Stimulated activated CD4-positive, alpha-beta T cell treated with anti-CD3 and anti-CD28 coated beads, Interleukin-15, amount 100 ng/mL, for 48 hours (primary cell): ENCODE measurements around the gene TDRD5.
"Not testable (repeated sequence)": the region's sequence is repeated elsewhere in the genome, so short reads cannot be mapped to it uniquely, and the experiment has no call there.

ENCODE experiments used
- DNase-seq, 2 donors: peaks; one replicate each; pipeline ENCODE4 v3.0.0-alpha.2; 2020; ENCODE audit warnings: low read depth in 2 of 2

The TDRD5 gene

DNA sequence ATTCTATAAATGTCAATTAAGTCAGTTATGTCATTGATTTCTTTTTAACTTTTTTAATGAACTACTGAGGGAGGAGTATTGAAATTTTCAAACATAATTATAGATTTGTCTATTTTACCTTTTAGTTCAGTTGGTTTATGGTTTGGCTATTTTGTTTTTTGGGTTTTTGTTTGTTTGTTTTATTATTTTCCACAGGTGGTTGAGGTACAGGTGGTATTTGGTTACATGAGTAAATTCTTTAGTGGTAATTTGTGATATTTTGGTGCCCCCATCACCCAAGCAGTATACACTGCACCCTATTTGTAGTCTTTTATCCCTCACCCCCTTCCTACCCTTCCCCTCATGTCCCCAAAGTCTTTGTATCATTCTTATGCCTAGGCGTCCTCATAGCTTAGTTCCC lies 9.5 kb downstream of the TDRD5 start:
- no peak for DNase-seq

- no peak for DNase-seq
Observed at GRCh38 chr1:179612361-179612760, 20.7 kb downstream of the TDRD5 start.

- DNase-seq = no peak
Observed at GRCh38 chr1:179630719-179631118, 39.1 kb downstream of the TDRD5 start.

DNA sequence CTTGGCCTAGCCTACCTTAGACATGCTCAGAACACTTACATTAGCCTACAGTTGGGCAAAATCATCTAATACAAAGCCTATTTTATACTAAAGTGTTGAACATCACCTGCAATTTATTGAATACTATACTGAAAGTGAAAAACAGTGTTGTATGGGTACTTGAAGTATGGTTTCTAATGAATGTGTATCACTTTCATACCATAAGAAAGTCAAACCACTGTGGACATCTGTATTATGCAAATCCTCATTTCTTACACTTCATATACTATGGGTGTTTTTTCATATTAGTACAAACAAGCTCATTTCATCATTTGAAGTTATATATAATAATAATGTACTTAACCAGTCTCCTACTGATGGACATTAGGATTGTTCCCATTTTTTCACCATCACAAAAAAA lies 41.2 kb downstream of the TDRD5 start:
- no peak for DNase-seq

DNA sequence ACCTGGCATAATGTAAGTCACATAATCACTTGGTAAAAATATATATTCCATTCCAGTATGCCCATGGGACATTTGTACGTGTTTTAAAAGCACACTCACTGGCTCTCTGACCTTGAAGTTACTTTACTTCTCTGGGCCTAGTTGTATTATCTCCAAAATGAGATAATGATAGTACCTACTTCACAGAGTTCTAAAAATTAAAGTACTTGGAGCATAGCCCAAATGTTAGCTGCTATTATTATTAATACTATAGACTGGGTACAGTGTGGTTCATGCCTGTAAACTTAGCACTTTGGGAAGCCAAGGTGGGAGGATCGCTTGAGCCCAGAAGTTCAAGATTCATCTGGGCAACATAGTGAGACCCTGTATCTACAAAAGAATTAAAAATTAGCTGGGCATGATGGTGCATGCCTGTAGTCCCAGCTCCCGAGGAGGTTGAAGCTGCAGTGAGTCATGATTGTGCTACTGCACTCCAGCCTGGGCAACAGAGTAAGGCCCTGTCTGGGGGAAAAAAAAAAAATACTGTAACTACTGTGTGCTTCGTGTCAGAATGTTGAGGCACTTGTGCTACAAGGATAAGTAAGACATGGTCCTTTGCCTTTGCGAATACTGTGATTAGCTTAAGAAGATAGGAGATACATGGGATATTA lies 45.7 kb downstream of the TDRD5 start:
- no peak for DNase-seq

- no peak for DNase-seq
Observed at GRCh38 chr1:179661018-179661417, 69.4 kb downstream of the TDRD5 start.

GRCh38 chr1:179663810-179664209 lies 72.2 kb downstream of the TDRD5 start:
- DNase-seq = no peak

- DNase-seq = no peak
Observed at GRCh38 chr1:179677882-179678281, 86.2 kb downstream of the TDRD5 start.

DNA sequence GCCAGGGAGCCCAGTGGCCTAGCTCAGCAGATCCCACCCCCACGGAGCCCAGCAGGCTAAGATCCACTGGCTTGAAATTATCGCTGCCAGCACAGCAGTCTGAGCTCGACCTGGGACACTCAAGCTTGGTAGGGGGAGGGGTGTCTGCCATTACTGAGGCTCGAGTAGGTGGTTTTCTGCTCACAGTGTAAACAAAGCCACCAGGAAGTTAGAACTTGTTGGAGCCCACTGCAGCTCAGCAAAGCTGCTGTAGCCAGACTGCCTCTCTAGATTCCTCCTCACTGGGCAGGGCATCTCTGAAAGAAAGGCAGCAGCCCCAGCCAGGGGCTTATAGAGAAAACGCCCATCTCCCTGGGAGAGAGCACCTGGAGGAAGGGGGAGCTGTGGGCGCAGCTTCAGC lies 102.9 kb downstream of the TDRD5 start:
- not testable (repeated sequence) for DNase-seq

DNA sequence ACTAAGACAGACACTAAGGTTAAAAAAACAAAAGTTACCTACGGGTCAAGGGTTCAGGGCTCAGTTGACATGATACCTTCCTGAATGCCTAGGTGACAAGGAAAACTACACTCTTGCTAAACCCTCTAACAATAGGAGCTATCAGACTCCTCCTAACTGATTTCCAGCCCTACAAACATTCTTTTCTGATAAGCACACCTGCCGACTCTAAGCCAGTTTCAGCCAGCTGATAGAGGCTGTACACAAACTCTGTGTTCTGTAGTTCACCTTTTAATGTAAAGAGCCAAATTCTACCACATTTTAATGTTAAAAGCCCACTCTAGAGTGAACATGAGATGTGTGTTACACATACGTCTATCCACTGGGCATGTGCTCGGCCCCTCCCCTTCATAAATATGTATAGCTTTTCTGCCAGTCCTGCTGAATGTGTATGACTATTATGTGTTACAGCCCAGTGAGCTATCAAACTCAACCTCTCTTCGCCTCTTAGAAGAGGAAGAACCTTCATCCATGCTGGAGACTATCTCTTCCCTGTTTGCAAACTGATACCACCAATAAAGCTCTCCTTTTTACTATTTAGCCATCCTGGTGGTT lies 111.4 kb downstream of the TDRD5 start:
- no peak for DNase-seq

DNA sequence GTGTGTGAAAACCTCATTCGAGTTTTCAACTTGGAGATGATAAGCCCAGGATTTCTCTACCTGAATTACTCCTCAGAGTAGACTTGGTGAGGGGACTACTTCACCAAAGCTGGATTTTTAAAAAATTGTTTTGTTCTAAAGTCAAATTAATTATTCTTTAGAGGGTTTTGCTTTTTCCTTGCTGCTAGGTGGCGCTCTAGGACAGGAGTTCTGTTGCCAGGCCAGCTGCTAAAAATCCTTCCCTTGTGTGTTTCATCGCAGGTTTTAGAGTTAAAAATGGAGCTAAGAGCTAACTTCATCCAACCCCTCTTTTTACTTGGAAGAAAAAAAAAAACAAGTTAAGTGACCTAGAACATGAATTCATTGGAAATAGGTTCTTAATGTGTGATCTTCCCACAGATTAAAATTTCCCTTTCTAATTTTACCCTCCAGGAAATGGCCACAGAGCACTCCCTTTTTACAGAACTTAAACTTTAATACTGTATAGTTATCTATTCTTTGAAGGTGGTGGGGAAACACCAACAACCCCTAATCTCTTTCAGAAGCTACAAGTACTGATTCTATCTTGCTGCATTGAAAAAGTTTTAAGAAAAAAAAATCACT lies 114.8 kb downstream of the TDRD5 start:
- peak; percentile 22 to 44 for DNase-seq

GRCh38 chr1:179707406-179707805 lies 115.8 kb downstream of the TDRD5 start:
- DNase-seq = no peak

DNA sequence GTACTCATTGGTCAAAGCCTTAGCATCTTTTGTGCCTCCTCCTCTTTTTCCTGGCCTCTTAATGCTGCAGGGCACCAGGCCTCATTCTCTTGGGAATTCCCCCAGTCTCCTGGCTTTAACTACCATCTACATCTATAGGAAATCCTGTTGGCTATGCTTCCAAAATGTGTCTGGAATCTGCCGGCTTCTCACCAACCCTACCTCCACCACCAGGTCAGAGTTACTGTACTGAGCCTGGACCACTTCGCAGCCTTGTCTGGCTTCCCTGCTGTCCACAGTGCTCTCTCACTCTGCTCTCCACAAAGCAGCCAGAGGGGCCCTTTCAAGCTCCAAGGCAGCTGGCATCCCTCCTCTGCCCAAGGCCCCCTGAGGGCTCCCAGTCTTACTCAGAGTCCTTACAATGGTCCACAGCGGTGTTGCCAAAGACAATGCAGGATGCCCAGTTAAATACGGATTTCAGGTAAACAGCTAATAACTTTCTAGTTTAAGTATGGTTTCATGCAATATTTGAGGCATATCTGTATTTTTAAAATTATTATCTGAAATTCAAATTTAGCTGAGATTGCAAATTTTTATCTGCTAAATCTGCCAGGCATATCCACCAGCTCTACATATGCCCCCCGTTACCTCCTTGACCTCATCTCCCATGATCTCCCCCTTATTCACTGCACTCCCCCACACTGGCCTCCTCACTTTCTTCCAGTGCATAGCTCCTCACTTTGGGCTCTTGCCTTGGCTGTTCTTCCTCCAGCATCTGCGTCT lies 117.0 kb downstream of the TDRD5 start:
- DNase-seq = no peak

GRCh38 chr1:179709841-179710329 lies 118.3 kb downstream of the TDRD5 start:
- no peak for DNase-seq

GRCh38 chr1:179714159-179714558 lies 122.5 kb downstream of the TDRD5 start:
- DNase-seq = no peak

DNA sequence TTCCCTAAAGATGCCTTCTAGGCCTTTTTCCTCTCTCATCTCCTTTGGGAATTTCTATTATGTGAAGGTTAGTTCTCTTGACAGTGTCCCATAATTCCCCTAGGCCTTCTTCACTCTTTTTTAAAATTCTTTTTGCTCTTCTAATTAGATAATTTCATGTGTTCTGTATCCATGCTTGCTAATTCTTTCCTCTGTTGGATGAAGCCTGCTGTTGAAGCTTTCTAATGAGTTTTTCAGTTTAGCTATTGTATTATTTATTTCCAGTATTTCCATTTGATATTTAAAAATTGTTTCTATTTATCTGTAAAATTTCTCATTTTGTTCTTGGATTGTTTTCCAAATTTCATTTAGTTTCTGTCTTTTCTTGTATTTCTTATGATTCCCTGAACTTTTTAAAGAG lies 123.0 kb downstream of the TDRD5 start:
- no peak for DNase-seq

- DNase-seq = no peak
Observed at GRCh38 chr1:179719272-179719671, 127.6 kb downstream of the TDRD5 start.

DNA sequence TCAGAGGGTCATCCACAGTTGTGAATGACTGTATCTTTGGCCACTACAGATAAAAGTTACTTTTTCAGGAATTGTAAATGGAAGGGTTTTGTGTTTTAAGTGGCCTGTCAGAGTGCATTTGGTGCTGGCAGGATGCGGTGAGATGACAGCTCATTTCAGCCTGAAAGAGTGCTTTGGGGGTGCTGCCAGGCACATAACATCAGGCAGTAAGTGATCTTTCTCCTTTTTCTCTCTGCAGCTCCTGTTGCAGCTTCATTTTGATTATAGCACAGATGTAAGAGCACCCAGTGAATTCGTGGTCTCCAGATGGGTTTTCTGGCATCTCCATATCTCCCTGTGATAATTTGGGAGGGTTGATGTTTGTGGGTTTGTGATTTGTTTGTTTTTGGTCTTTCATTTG lies 136.6 kb downstream of the TDRD5 start:
- no peak for DNase-seq

GRCh38 chr1:179729881-179730280 lies 138.2 kb downstream of the TDRD5 start:
- DNase-seq = no peak

GRCh38 chr1:179731643-179732042 lies 140.0 kb downstream of the TDRD5 start:
- no peak for DNase-seq
